GM19372 (cell line): ENCODE measurements around the gene ZNF660.
A peak's percentile ranks its signal among the peaks of the same experiment; 100 is the strongest.
"Not testable (repeated sequence)": the region's sequence is repeated elsewhere in the genome, so short reads cannot be mapped to it uniquely, and the experiment has no call there.

Source experiments
- ATAC-seq: cut with Tn5 transposase; IDR thresholded peaks from one replicate; pipeline ENCODE4 v1.9.1; 2021; ENCODE audit warnings: mild to moderate bottlenecking, low read depth, moderate library complexity; ENCODE audit not compliant: unreplicated experiment

Gene ZNF660

GRCh38 chr3:44584646-44585501 is at the start of gene ZNF660:
Gene ZNF660 (plus strand): TSS chr3:44584964. CDS start chr3:44594194, 9,230 bp downstream.
- no peak for ATAC-seq

DNA sequence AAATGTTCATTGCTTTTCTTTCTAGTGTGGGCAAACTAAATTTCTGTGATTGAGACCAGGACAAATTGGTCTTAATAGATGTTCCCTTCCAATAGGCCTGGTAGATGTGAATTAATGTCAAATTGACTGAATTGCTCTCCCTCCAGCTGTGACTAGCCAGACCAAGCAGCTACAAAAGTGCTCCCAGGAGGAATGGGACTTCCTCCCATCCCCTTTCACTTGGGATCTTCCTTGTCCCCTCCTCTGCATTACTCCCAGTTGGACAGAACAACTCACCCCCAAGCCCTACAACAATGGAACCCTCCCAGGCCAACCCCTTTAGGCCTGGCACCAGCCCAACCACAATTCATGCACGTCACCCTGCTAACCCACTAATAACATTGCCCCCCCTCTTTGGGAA is 49.4 kb upstream of the ZNF660 start:
- ATAC-seq, result no peak

DNA sequence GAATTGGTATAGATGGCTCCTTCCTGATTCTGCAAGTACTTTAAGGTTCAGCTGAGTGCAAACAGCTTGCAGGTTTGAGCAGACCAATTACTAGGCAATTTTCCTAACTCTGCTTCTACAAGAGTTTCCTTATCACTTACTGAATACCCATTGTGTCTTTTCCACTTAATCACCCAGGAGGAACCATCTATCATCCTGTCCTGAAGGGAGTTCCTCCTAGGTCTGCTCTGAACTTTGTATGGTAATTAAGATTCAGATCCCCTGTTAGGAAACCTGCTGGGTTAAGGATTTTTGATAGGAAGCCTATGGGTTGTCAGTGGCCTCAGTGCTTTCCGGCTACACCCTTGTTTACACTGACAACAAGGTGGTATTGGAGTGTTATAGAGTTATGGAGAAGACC is 40.0 kb upstream of the ZNF660 start:
- ATAC-seq, result not testable (repeated sequence)

DNA sequence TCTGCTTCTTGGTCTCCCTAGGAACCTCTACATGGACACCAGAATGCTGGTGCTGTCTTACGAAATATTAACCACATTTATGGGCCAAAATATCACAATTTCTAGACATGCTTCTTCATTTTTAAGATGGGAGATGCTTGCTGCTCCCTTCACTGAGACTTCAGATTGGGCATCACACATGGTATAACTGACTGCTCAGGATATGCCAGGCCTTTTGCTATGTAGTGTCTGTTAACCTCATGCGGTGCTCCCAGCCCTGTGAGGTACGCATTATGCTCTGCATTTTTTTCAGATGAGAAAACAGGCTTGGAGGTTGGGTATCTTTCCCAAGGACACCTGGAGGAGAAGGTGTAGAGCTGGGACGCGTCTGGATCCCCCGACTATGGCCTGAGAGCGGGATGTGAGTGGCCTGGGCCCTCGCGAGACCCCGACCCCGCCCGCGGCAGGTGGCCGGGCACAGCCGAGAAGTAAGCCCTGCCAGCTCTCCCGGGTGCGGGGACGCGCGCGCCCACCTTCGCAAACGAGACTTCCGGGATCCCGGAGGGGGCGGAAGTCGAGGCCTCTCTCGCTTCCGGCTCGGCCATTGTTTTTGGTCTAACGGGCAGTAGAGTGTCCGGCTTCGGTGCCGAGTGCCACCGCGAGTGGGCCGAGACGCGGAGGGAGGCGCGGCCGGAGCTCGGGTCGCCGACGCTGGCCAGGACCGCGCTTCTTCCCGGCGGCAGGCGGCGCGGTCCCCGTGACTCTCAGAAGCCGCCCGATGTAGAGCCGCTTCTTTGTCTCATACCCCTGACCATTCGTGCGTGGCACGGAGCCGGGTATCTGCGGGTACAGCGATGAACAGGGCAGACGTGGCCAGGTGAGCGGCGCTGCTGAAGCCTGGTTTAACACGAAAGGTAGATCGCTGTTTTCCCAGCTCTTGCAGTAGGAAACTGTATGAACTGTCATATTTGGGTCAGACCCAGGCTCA is 29.9 kb upstream of the ZNF660 start, which contains the start of gene ZKSCAN7:
TSS of gene ZKSCAN7 (plus strand) at position 568 of the 967 bp plus-strand sequence. CDS start 1,855 bp downstream, outside the sequence.
- ATAC-seq, result peak; percentile 60

DNA sequence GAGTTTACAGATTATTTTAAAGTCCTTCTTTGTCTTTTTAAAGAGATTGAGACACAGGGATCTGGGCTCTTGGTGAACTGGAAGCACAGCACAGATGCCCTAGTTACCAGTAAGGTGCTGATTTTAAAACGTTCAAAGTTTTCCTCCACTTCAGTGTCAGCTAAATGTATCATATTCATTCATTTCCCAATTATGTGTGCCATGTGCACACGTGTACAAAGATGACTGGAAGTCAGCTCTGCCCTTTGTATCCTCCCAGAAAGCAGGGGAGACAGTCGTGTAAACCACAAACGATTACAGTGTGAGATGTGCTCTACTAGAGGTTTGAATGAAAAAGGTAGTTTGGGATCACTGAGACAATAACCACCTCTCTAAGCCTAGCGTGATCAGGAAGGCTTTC is 29.0 kb upstream of the ZNF660 start:
- no peak for ATAC-seq

GRCh38 chr3:44557074-44557473 is 27.7 kb upstream of the ZNF660 start:
- ATAC-seq, result no peak

- ATAC-seq, result no peak
Measured at GRCh38 chr3:44561076-44561475, 23.7 kb upstream of the ZNF660 start.

- no peak for ATAC-seq
Measured at GRCh38 chr3:44562147-44562546, 22.6 kb upstream of the ZNF660 start.

DNA sequence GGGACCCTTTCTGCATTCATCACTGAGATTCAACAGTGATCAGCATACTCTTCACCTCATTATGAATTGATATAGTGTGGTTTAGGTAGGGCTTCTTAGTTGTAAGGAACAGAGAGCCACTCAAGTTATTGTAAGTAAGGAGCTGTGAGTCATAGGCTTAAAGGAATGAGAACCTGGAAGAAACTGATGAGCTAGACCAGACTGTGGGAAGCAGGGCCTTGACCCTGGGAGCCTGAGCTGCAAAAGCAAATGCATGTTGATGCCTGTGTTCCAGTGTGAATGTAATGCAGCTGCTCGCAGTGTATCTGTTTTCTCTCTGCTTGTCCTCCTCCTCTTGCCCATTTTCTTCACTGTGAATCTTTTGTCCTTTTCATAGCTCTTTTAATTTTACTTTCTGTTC is 16.2 kb upstream of the ZNF660 start:
- no peak for ATAC-seq

GRCh38 chr3:44571024-44571423 is 13.7 kb upstream of the ZNF660 start:
- ATAC-seq, result no peak

DNA sequence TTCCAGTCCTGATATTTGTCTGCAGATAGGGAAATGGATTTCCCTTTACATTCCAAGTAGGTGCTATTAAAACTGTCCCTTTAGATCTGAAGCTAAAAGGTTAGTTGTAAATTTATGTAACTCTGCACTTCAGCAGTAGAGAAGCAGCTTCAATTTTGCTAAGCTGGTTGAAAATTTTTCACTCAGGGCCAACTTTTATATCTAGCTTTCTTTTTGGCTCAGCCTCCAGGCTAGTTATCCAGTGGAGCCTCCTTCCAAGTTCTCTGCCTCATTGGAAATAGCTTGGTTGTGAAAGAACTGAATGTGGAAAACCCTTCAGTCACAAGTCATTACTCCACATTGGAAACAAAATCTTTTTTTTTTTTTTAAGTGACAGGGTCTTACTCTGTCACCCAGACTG is 8.2 kb upstream of the ZNF660 start:
- ATAC-seq, result no peak

DNA sequence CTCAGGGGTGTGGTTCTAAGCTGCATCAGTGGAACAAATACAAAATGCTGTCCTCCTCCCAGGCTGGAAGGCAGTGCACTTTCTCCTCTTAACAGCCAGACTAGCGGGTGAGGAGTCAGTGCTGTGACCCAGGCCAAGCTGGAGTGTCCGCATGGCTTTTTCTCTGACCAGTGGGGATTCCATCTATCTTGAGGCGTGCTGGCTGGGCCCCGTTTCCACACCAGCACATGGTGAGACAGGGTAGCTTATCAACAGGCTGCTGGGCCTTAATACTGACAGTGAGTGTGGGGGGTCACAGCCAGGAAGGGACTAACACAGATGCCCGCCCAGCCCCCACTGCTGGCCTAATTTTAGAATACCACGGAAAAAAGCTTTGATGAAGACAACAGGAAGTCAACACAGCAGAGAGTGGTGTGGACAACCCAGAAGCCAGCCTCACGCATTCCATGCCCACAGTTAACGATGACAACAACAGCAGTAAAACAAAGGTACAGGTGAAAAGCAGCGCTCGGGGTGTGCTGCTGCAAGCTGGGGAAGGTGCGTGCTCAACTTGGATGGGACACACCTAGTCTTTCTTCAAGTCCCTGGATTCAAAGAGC is 7.3 kb upstream of the ZNF660 start:
- not testable (repeated sequence) for ATAC-seq

GRCh38 chr3:44578316-44578715 is 6.4 kb upstream of the ZNF660 start:
- ATAC-seq, result not testable (repeated sequence)

GRCh38 chr3:44578924-44579515 is 5.7 kb upstream of the ZNF660 start:
- not testable (repeated sequence) for ATAC-seq

GRCh38 chr3:44579749-44580148 is 5.0 kb upstream of the ZNF660 start:
- not testable (repeated sequence) for ATAC-seq

DNA sequence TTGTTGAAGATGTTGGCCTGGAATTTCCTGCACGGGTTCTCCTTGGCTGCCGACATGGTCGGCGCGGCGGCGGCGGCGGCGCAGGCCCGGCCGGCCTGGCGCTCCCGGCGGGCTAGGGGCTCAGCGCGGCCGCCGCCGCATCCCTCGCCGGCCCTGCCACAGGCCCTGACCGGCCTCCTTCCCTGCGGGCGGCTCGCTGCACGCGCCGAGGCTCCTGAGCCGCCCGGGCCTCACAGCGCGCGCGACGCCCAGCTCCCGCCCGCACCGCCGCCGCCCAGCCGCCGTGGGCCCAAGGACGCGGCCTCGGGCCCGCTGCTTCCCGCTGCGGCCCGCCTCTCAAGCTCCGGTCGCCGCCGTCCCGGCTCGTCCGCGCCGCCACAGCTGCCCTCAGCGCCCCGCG is 3.8 kb upstream of the ZNF660 start:
- not testable (repeated sequence) for ATAC-seq

GRCh38 chr3:44596621-44597020 is 11.9 kb downstream of the ZNF660 start:
- no peak for ATAC-seq

GRCh38 chr3:44601749-44602148 is 17.0 kb downstream of the ZNF660 start:
- ATAC-seq, result no peak

- no peak for ATAC-seq
Measured at GRCh38 chr3:44612678-44613077, 27.9 kb downstream of the ZNF660 start.

DNA sequence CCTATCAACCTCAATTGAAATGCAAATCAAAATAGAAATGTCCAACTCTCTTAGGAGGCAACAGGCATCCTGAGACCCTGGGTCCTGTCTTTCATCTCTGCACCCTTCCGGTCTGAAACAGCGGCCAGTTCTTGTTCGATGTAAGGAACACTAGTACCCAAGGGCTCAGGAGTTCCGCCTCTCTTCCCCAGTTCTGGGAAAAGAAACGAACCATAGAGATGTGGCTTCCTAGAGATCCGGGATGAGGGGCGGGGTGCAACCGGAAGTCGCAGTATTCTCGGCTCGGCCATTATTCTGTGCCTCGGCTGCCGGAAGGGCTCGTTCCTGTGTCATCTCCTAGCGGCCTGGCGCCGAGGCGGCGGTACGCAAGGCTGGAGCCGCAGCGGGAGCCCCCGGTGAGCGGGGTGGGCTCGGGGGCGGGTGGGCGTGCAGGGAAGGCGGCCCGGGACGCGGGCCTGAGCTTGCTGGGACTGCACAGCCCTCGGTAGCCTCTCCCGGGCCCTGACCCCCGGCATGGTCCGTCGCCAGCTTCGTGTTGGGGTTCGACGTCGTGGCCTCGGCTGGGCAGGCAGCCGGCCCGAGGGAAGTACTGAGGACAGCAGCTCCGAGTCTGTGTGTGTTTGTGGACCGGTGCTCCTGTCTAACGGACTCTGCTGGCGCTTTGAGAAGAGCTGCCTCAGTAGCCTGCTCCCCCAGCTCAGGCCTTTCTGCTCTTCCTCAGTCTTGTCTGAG is 40.2 kb downstream of the ZNF660 start, which contains the start of gene ZNF197:
TSS of gene ZNF197 (plus strand) at position 288 of the 732 bp plus-strand sequence. CDS start 4,119 bp downstream, outside the sequence.
- ATAC-seq, result peak; percentile 92
